ENCODE measurements around the gene IL1RAPL1. TPM values are rescaled to one million over a fixed set of nuclear protein-coding genes. Genes with fewer than 3 reads are reported as not detected.

Gene IL1RAPL1
- total and polyA plus RNA-seq, 2 donors (not counting 3 experiments of a cell fraction or from before 2014, with no cell fraction given), result 0.79 to 1.3 TPM

GRCh38 chrX:29478336-29479069, 891.3 kb downstream of the IL1RAPL1 start:
- no peak overlapping the region for H3K9ac ChIP-seq (replicated peaks; ENCODE audit: extremely low read depth, insufficient read depth, low read length)
- no peak overlapping the region for H3K27ac ChIP-seq (ENCODE audit: insufficient read depth, low read depth, low read length)
- H3K36me3 ChIP-seq (ENCODE audit: control insufficient read depth in 2 of 2, extremely low read depth in 1 of 2, insufficient read depth in 2 of 2, low read length in 2 of 2), result no peaks in the 10 kb centered on the region
- H3K27me3 ChIP-seq (ENCODE audit: control insufficient read depth in 2 of 2, insufficient read depth in 2 of 2, low read length in 2 of 2), result no peaks in the 10 kb centered on the region
- H3K79me2 ChIP-seq (ENCODE audit: control insufficient read depth, insufficient read depth, low read length), result no peaks in the 10 kb centered on the region
- POLR2A ChIA-PET, result no interaction called here
- DNase-seq (ENCODE audit: low read depth, low spot score) (peak; percentile 24), FAIRE-seq (peak; percentile 87)
- no peaks in the 10 kb centered on the region for H3K9me3 ChIP-seq (replicated peaks; ENCODE audit: control insufficient read depth, insufficient read depth, low read length)
- no peaks in the 10 kb centered on the region for H4K20me1 ChIP-seq (replicated peaks; ENCODE audit: control insufficient read depth, extremely low read depth, insufficient read depth, low read length)
- CTCF ChIA-PET, result interaction anchor here (0.5 to 2.0 kb wide), 22 partner anchors 8 to 1997 kb away, joined by 3 to 13 read pairs (median 3); no protein-coding TSS in a partner anchor
- intact Hi-C loops (cut with micrococcal nuclease), result loop anchor here (5.0 to 10.0 kb wide), 2 partner anchors 244 to 891 kb away; partner anchors contain the start of gene IL1RAPL1
- TF ChIP-seq POLR2A (IDR thresholded peaks at IDR 0.05; ENCODE audit: low read depth, low read length) (no peak), MAX (IDR thresholded peaks at IDR 0.05; ENCODE audit: insufficient read depth, insufficient read length) (no peak), GATA2 (IDR thresholded peaks at IDR 0.05; ENCODE audit: insufficient read depth, insufficient read length, low read depth, low read length) (no peak), CTCF (IDR thresholded peaks at IDR 0.05; ENCODE audit: extremely low read depth in 1 of 2, insufficient read depth in 1 of 2, low read depth in 1 of 2, low read length in 2 of 2) (peak; percentile 35 to 56), JUN (IDR thresholded peaks at IDR 0.05; ENCODE audit: borderline replicate concordance, insufficient read depth, insufficient read length, low read depth) (no peak), MYC (IDR thresholded peaks at IDR 0.05; ENCODE audit: low read depth, low read length) (no peak), EZH2 (IDR thresholded peaks at IDR 0.05; ENCODE audit: borderline replicate concordance, low read depth, low read length, severe bottlenecking) (no peak), FOS (IDR thresholded peaks at IDR 0.05; ENCODE audit: borderline replicate concordance, insufficient read depth, low read length) (no peak)
- H3K4me1 ChIP-seq (ENCODE audit: control insufficient read depth, extremely low read depth, insufficient read depth, low read length), result no peaks in the 10 kb centered on the region
- no TSS peak for BruUV-seq (replicated peaks)
- no peak overlapping the region for H3K4me2 ChIP-seq (ENCODE audit: insufficient read depth, low read length)
- dilution Hi-C loops (cut with MboI; ENCODE audit: extremely low pct_ligation_motif_present, low sequenced_read_pairs), result no loop called here
- H2AFZ ChIP-seq (ENCODE audit: low read depth, low read length), result peak overlapping the region; percentile 76
- H3K9me1 ChIP-seq (replicated peaks; ENCODE audit: control insufficient read depth, extremely low read depth, insufficient read depth, low read length), result no peaks in the 10 kb centered on the region
- H3K4me3 ChIP-seq (replicated peaks in 1 of 3; ENCODE audit: insufficient read depth in 1 of 3, low read depth in 1 of 3, low read length in 3 of 3), result no peak overlapping the region

Measured in endothelial cell of umbilical vein (primary cell).